CD4-positive, alpha-beta T cell treated with Interleukin-6 for 4 hours (primary cell): ENCODE data around the gene ERFE.

ENCODE experiments used
- DNase-seq: peaks from one replicate; pipeline ENCODE4 v3.0.0-alpha.2; 2020; ENCODE audit warnings: mixed read lengths

The ERFE gene

DNA sequence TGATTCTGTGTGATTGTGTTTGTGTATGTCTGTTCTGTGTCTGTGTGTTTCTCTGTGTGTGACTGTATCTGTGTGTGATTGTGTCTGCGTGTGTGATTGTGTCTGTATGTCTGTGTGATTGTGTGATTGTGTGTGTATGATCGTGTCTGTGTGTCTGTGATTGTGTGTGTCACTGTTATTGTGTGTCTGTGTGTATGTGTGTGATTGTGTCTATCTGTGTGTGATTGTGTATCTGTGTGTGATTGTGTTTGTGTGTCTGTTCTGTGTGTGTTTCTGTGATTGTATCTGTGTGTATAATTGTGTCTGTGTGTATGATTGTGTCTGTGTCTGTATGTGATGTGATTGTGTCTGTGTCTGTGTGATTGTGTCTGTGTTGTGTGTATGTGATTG, 32.0 kb upstream of the ERFE start:
- DNase-seq, result no peak

DNA sequence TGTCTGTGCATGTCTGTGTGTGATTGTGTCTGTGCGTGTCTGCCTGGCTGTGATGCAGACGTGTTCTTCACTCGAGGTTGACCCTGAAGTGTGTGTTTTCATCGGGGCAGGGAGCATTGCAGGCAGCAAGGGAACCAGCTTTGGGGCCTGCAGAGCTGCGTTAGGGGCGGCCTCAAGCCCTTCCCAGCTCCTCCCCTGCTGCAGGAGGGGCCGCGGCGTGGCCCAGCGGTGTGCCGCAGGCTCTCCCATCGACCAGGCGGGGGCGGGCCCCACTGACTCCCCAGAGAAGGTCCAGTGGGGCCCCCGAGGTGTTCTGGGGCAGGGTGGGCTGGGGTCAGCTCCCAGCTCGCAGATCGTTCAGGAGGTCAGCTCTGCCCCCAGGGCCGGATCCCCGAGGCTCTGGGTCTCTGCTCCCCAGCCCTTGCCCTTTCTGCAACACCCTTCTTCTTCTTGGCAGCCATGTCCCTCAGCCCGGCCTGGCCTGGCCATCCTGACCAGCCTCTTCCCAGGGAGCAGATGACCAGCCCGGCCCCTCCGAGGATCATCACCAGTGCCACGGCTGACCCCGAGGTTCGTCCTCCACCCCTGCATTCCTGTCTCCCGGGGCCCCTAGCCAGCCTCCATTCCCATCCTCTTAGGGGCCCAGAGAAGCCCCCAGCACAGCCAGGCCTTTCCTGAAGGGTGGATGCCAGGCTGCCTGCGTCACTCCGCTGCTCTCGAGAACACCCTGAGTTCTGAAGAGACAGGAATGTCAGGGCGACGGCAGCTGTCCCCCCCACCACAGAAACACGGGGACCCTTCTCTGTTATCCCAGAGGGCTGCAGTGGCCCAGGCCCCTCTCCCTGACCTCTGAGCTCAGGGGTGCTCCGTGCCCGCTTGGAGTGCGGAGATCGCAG, 31.4 kb upstream of the ERFE start:
- no peak for DNase-seq

DNA sequence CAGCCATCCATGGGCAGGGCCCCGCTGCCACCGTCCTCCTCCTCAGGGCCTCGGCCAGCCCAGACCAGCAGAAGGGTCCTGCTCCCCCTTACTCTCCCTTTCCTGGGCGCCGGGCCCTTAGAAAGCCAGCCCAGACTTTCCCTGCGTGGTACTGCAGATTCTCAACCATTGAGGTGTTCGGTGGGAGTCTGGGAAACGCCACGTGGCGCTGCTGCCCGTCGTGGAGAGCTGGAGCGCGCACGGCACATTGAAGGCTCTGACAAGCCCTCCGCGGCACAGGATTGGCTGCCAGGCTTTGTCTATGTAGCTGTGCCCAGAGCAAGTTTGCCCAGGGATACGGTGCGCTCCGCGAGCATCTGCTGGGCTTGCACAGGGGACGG, 30.7 kb upstream of the ERFE start:
- no peak for DNase-seq

- no peak for DNase-seq
Measured at GRCh38 chr2:238128534-238129001, 30.2 kb upstream of the ERFE start.

DNA sequence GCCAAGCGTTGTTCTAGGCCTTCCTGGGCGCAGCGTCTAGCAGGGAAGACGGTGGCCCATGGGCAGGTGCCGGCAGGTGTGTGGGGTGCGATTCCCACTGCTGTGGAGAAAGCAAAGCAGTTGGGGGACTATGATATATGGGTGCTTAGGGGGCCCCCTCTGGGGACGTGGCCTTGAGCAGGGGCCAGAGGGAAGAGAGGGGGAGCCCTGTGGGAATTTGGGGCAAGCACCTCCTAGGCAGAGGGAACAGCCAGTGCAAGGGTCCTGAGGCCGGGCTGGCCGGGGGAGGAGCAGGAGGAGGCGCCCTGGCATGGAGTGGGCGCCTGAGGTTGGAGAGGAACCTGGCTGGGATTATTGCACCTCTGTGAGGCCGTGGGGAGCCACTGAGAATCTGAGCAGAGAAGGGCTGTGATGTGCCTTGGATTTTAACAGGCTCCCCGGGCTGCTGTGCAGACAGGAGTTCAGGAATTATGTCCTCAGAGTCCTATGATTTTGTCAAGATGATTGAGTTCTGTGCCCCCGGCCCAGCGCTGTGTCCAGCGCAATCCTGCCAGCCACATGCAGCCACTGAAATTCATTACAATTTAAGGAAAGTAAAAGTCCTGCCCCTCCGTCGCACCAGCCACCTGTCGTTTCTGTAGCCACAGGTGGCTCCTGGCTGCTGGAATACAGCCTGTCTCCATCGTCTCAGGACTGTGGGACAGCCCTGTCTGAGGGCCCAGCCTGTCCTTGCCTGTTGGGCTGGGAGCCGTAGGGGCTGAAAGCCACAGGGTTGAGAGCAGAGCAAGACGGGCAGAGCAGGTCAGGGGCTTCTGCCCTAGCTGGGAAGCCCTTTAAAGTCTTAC, 29.4 kb upstream of the ERFE start:
- DNase-seq, result no peak

GRCh38 chr2:238130111-238130695, 28.6 kb upstream of the ERFE start:
- no peak for DNase-seq

- no peak for DNase-seq
Measured at GRCh38 chr2:238130696-238131628, 27.8 kb upstream of the ERFE start.

- DNase-seq, result no peak
Measured at GRCh38 chr2:238131761-238132462, 26.9 kb upstream of the ERFE start.

DNA sequence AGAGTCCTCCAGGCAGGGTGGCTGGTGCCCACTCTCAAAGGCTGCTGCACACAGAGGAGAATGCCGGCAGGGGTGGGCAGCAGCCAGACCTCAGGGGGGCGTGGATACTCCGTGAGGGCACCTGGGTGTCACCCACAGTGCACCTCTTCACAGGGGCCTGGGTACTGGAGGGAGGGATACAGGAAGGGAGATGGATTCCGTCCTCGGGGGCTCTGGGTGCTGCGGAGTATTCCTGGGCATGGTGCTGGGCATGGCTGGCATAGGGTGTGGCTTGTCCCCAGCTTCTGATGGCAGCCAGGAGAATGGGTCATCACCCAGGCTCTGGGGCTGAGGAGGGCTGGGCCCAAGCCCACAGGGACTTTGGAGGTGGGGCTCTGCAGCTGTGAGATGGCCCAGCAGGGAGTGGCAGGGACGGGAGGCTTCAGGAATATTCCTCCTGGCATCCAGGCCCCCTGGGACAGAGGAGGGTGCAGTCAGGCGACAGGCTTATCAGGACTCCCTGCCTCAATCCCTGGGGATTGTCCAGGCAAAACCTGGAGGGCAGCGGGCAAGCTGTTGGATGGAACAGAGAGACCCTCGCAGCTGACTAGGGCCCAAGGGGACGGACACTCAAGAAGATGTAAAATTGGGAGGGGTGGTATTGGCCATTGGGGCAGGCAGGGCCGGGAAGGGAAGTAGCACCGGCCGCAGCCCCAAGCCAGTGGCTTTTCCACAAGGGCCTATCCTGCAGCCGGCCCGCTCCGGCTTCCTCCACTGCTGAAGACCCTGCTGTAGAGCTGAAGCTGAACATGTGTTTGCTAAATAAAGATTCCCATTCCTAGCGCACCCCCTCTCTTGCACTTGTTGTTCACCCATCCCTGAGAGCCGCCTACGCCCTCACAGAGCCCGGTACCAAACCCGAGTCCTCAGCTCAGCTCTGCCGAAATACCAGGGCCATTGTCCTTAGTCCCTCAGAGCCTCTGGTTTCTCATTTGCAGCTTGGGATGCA, 26.0 kb upstream of the ERFE start:
- DNase-seq, result no peak

GRCh38 chr2:238133499-238134392, 25.0 kb upstream of the ERFE start:
- DNase-seq, result no peak

- DNase-seq, result no peak
Measured at GRCh38 chr2:238134393-238134785, 24.4 kb upstream of the ERFE start.

DNA sequence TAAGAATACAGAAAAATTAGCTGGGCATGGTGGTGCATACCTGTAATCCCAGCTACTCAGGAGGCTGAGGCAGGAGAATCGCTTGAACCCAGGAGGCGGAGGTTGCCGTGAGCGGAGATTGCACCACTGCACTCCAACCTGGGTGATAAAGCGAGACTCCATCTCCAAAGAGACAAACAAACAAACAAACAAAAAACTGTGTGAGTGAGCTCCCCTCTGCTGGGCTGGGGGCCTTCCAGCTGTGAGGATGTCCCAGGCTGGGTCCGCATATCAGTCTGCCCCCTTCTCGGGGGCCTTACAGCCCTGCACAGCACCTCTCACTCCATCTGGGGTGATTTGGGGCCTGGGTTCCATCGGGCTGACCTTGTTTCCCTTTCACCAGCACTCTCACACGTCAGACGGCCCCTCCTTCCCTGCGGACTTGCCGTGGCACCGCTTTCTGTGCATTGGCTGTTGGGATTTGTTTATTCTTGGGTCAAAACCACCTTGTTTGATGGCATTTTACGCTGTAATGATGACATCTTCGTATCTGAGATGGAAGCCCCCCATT, 23.1 kb upstream of the ERFE start:
- no peak for DNase-seq

DNA sequence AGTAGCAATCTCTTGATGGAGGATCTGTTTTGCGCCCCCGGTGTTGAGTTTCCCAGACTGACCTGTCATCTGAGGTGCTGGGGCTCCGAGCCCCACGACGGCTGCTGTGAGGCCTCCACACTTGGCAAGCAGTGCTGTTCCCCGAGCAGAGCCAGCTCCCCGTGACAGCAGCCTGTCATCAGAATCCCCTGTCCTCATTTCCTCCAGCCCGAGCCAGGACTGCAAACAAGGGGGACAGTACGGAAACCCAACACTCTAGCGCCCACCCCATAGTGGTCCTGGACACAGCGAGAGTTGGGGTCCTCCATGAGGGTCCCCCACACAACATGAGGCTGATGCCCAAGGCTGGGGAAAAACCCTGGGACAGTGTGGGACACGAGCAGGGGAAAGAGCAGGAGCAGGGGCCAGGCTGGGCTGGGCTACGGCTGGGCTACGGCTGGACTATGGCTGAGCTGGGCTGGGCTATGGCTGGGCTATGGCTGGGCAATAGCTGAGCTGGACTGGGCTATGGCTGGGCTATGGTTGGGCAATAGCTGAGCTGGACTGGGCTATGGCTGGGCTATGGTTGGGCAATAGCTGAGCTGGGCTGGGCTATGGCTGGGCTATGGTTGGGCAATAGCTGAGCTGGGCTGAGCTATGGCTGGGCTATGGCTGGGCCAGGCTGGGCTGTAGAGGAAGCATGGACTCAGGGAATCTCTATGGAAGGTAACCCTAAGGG, 21.8 kb upstream of the ERFE start:
- DNase-seq, result no peak

DNA sequence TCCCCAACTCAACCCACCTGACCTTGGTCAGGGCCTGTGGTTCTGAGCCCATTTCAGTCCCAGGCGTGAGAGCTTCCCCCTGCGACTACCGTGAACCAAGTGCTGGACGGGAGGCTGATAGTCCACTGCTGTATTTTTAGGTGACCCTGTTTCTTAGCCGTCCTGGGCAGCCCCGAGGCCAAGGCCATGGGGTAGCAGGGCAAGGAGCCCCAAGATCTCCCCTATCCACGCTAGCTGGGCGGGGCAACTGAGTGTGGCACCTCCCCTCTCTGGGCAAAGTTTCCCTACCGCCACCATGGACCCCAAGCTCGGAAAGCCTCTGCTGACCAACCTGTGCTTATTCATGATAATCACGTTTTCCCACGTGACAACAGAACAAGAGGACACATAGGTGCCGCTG, 20.9 kb upstream of the ERFE start:
- DNase-seq, result no peak

DNA sequence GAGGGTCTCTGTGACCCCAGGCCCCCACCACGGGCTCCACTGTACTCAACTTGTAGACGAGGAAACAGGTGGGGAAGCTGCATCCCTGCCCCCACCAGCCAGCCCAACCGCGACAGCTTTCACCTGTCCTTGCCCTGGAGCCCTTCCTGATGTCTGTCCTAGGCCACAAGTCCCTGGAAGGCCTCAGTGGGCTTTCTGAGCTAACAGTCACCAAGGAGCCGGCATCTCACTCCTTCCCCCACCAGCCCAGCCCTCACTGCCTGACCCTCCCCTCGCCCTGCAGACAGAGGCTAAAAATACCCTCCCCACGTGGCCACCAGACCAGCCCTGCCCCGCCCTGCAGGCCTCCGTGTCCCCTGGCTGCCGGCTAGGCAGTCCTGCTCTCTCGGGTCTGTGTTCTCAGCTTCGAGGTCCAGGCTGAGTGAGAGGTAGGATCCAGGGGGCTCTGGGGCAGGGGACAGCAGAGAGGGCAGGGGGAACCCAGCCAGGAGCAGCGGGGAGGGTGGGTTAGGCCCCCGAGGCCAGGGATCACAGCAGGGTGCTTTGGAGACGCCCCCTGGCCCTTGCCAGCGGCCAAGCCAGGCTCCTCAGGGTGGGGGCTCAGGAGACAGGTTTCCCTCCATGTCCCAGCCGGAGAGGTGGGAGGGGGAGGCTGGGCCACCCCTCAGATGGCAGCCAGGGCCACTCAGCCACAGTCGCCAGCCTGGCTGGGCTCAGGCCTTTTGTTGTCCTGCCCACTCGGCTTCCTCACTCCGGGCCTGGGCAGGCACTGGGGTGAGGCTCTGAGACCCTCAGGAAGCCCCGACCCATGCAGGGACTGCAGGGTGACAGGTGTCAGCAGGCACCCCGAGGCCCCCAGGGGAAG, 20.2 kb upstream of the ERFE start, which contains the start of gene KLHL30:
Gene KLHL30, plus strand, starts transcription at position 338 of the 865 bp plus-strand sequence. CDS start 2,087 bp downstream, outside the sequence.
- DNase-seq, result no peak

DNA sequence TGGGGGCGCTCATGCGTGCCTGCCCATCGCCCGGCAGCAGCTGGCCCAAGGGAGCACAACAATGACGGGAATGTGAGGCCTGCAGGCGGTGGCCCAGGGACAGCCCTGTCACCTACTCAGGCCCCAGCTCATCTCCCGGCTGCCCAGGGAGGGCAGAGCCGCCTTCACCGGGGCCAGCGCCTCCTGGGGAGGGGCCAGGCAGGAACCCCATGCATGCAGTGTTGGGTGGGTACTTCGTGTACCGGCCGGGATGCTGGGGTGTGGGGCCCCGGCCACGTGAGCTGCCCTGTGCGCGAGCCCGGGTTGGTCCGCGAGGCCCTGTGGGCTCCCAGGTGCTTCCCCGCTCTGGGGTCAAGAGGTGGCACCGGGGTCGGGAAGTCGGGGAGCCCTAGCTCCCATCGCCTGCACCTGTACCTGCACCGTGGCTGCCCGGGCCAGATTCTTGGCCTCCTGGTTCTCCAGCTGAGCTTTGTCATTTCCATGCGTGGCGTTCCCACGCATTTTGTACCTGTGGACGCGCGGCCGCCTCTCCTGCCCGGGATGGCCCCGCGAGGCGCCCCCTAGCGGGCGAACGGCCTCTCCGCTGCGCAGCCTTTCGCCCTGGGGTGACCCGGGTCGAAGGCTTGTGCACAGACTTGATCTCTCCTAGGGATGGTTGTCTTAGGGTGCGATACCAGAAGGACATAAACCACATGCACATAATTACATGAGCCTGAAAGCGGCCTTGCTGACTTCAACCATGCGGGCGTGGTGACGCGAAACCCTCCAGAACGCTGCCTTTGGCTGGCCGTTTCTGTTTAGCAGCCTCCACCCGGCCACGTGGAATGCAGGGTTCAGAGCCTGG, 19.4 kb upstream of the ERFE start:
- peak; percentile 40 for DNase-seq
